Astrocyte of the spinal cord (primary cell): ENCODE results near the gene LYPD6B.

Experiments used
- DNase-seq: peaks from one replicate; pipeline ENCODE4 v3.0.0; 2011; ENCODE audit warnings: low read depth, low spot score
- H3K4me3 ChIP-seq: 2 replicates; pipeline ENCODE4 v1.5.1; 2011; ENCODE audit warnings: low read depth, mild to moderate bottlenecking, low read length, moderate library complexity
- in situ Hi-C: cut with HindIII; loops from 2 replicates; pipeline ENCODE4 v1.10.0; 2017; ENCODE audit warnings: low sequenced_read_pairs
- TF ChIP-seq, protein P1 (sequence below): IDR thresholded peaks from 2 replicates; pipeline ENCODE4 v1.5.1; 2012; ENCODE audit warnings: low read depth, mild to moderate bottlenecking, low read length, inconsistent platforms

Gene LYPD6B

GRCh38 chr2:149145314-149146295, 107.1 kb downstream of the LYPD6B start:
- DNase-seq, result no peak
- H3K4me3 ChIP-seq, result no peak overlapping the region
- in situ Hi-C loops, result no loop called here
- TF ChIP-seq, protein P1, sequence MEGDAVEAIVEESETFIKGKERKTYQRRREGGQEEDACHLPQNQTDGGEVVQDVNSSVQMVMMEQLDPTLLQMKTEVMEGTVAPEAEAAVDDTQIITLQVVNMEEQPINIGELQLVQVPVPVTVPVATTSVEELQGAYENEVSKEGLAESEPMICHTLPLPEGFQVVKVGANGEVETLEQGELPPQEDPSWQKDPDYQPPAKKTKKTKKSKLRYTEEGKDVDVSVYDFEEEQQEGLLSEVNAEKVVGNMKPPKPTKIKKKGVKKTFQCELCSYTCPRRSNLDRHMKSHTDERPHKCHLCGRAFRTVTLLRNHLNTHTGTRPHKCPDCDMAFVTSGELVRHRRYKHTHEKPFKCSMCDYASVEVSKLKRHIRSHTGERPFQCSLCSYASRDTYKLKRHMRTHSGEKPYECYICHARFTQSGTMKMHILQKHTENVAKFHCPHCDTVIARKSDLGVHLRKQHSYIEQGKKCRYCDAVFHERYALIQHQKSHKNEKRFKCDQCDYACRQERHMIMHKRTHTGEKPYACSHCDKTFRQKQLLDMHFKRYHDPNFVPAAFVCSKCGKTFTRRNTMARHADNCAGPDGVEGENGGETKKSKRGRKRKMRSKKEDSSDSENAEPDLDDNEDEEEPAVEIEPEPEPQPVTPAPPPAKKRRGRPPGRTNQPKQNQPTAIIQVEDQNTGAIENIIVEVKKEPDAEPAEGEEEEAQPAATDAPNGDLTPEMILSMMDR, result no peak

DNA sequence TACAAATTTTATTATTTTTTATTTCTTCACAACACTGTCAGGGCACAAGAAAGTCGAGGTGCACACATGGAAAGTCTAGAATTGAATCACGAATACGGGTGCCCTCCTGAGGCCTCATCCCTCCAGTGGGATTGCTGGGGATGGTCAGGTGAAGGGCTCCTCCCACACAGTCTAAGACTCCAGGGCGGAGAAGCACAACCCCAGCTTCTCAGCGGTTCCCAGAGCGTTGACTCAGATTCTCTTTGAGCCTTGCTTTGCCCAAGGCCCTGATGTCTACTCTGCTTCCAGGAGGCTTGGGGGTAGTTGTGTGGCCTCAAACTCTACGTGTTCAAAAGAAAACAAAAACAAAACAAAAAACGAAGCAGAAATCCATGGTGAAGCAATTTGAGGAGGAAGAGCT, 108.4 kb downstream of the LYPD6B start:
- TF ChIP-seq, protein P1, result no peak
- in situ Hi-C loops, result no loop called here
- no peak for DNase-seq
- no peak overlapping the region for H3K4me3 ChIP-seq

DNA sequence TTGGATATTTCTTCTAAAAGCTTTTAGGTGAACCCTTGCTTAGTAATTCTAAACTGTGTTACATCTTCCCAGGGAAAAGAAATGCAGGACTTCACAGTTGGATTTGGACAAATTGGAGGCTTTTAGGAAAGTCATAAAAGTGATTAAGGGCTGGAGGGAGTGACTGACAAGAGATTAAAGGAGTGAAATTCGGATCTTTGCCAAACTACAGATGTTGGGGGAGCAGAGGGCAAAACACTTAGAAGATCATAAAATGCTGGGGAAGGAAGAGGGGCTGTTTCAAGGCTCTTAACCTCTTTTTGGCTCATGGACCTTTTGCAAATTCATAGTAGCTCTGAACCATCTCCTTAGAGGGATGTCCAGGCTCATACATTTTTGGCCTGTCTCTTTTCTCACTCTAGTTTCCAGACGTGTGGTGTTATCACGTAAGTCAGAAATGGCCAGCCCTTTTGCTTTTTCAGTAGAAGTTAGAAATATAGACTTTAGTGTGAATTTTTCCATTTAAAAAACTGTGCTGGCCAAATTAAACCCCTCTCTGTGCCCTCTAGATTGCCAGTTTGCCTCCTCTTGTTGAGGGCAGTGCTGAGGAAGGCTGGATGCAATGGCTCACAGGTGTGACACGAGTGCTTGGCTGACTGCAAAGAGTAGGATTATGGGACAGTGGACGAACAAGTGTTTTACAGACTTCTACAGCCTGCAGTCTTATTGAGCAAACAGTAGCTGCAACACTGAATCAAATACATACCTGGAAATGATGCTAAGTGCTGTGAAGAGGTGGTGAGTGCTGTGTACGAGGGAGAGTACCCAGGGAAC, 109.9 kb downstream of the LYPD6B start:
- TF ChIP-seq, protein P1, result no peak
- in situ Hi-C loops, result no loop called here
- DNase-seq, result no peak

GRCh38 chr2:149149007-149149297, 110.5 kb downstream of the LYPD6B start:
- H3K4me3 ChIP-seq, result no peak overlapping the region
- no peak for DNase-seq
- TF ChIP-seq, protein P1, result no peak
- in situ Hi-C loops, result no loop called here

More for the DNA sequence above, 109.9 kb downstream of the LYPD6B start:
- H3K4me3 ChIP-seq, result no peak overlapping the region

DNA sequence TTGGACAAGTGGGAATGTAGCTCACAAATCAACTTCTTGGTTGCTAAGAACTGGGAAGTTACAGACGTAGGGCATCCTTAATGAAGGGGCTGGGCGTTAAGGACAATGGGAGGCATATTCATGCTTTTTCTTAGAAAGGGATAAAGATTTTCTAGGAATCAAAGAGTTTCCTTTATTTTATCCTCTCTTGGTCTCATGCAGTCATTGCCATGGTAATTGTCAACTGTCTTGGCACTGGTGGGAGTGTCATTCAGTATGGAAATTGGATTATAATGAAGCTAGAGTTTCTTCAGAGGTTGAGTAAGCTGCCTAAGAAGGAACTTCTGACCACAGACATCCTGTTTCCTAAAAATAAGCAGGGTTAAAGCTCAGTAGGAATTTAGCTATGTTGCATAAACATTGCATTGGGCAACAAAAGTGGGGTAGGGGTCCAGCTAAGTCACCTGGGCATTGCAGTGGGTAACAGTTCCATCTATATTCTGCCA, 114.0 kb downstream of the LYPD6B start:
- H3K4me3 ChIP-seq, result no peak overlapping the region
- in situ Hi-C loops, result no loop called here
- no peak for DNase-seq
- TF ChIP-seq, protein P1, result no peak

DNA sequence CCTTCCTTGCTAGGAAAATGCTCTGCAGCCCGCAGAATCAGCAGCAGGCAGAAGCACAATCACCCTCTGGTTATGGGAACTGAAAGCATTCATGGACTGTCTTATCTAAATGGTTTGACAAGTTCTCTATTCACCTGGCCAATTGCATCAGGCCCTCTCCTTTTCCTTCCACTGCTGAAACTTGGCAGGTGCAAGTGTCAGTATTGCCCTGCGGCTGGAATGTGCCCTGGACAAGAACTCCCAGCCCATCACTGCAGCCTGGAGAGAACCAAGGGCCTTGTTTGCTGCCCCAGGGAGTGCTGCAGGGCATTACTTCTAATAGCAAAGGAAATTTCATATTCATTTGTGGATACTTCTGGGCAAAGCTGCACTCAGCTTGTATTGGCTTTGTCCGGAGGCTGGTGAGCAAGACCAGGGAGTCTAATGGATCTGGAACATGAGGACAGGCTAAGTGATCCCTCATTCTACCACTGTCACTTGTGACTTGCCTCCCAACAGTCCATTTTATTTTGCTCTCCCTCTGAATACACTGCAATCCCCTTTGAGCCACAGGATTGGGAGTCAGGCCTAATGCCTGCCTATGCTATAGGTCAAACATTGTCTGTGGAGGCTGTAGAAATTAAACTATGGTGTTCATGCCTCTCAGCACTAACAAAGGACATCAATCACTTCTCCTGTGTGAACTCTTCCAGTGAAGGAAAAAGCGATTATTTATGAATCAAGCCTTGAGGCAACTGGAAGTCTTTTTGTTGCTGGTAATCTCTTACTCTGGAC, 116.9 kb downstream of the LYPD6B start:
- in situ Hi-C loops, result no loop called here

More for the DNA sequence above, 116.9 kb downstream of the LYPD6B start:
- TF ChIP-seq, protein P1, result no peak
- DNase-seq, result no peak
- no peak overlapping the region for H3K4me3 ChIP-seq
